GM21825 (cell line): ENCODE data around the gene PHETA1.
A peak's percentile ranks its signal among the peaks of the same experiment; 100 is the strongest.

ENCODE experiments used
- ATAC-seq: cut with Tn5 transposase; IDR thresholded peaks from one replicate; pipeline ENCODE4 v1.9.1; 2021; ENCODE audit warnings: mild to moderate bottlenecking, moderate library complexity; ENCODE audit not compliant: unreplicated experiment

The PHETA1 gene, protein sequence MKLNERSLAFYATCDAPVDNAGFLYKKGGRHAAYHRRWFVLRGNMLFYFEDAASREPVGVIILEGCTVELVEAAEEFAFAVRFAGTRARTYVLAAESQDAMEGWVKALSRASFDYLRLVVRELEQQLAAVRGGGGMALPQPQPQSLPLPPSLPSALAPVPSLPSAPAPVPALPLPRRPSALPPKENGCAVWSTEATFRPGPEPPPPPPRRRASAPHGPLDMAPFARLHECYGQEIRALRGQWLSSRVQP

GRCh38 chr12:111368788-111369495, at the start of gene PHETA1:
PHETA1 (minus strand) TSS chr12:111369095; CDS start chr12:111363427, 5,668 bp downstream.
- peak; percentile 96 for ATAC-seq

DNA sequence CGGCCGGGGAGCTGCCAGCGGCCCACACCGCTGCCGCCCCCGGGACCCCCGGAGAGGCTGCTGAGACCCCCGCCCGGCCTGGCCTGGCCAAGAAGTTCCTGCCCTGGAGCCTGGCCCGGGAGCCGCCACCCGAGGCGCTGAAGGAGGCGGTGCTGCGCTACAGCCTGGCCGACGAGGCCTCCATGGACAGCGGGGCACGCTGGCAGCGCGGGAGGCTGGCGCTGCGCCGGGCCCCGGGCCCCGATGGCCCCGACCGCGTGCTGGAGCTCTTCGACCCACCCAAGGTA, 49.6 kb upstream of the PHETA1 start:
- ATAC-seq = no peak

- no peak for ATAC-seq
Observed at GRCh38 chr12:111417784-111418593, 49.1 kb upstream of the PHETA1 start.

DNA sequence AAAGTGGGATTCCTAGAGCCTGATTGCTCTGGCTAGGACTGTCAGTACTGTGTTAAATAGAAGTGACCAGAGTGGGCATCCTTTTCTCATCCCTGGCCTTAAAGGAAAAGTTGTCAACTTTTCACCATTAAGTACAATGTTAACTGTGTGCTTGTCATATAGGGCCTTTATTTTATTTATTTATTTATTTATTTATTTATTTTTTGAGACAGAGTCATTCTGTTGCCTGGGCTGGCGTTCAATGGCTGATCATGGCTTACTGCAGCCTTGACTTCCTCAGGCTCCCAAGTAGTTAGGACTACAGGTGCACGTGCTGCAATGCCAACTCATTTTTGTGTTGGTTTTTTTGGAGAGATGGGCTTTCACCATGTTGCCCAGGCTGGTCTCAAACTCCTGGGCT, 48.4 kb upstream of the PHETA1 start:
- no peak for ATAC-seq

DNA sequence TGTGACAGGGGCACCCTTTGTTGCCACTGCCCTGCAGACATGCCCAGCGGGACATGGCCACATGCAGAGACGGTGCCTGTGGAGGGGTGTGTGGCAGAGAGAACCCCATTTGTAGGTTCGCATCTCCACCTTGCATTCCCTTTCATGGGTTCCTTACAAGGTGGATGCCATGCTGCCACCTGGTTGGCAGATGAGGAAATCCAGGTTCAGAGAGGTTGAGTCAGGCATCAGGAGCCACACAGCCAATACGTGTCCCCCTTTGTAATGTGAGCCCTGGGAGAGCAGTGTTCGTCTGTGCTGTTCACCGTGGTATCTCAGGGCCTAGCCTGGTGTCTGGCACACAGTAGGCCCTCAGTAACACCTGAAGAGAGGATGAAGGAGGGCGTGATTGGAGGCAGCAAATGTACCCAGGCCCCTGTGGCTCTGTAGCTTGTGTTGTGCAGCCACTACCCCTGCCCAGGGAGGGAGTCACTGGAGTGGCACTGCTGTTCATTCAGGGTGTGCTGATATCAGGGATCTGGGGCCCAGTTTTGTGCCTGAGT, 45.9 kb upstream of the PHETA1 start:
- ATAC-seq = no peak

GRCh38 chr12:111413442-111414086, 44.7 kb upstream of the PHETA1 start:
- no peak for ATAC-seq

DNA sequence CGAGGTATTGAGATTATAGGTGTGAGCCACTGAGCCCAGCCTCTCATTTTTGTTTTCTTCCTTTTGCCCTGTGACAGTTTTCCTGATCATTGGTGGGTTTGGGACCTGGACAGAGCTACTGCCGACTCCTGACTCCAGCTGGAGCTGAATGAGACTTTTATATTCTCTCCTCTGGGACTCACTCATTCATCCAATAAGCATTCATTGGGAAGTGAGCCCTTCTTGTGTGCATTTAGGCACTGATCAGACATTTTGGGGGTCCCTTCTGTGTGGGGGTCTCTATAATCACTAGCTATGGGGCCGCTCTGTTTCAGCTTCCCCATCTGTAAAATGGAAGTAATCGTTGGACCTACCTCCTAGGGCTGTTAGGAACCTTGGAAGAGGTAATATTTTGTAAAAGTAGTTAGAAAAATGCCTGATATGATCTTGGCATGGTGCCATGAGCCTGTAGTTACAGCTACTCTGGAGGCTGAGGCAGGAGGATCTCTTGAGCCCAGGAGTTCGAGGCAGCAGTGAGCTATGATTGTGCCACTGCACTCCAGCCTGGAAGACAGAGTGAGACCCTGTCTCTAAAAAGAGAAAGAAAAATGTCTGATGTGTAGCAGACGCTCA, 44.0 kb upstream of the PHETA1 start:
- no peak for ATAC-seq

DNA sequence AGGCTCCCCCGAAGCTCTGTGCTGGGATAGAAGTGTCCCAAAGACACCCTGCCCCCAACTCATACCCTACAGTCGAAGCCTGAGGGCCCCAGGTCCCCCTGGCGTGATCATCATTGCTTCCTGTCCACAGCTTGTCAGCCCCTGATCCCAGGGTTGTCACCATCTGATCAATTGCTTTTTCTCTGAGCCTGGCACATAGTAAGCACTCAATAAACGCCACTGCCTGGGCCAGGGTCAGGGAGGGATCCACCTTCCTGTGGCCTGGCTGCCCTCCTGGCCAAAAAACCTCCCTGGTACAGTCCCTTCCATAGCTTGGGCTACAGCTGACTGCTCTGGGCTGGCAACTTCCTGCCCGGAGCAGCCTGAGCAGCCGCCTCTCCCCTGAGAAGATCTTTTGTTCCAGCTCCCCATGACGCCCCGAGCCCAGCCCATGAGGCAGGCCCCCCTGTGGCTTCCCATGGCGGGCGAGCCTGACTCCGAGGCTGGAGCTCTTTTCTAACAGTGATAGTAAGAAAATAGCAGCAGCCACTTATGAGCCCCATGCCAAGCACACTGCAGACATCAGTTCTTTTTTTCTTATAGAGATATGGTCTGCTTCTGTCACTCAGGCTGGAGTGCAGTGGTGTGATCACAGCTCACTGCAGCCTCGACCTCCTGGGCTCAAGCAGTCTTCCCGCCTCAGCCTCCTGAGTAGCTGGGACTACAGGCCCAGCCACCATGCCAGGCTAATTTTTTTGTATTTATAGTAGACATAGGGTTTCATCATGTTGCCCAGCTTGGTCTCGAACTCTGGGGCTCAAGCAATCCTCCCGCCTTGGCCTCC, 43.3 kb upstream of the PHETA1 start:
- ATAC-seq = no peak

GRCh38 chr12:111411185-111411764, 42.4 kb upstream of the PHETA1 start:
- ATAC-seq = no peak

DNA sequence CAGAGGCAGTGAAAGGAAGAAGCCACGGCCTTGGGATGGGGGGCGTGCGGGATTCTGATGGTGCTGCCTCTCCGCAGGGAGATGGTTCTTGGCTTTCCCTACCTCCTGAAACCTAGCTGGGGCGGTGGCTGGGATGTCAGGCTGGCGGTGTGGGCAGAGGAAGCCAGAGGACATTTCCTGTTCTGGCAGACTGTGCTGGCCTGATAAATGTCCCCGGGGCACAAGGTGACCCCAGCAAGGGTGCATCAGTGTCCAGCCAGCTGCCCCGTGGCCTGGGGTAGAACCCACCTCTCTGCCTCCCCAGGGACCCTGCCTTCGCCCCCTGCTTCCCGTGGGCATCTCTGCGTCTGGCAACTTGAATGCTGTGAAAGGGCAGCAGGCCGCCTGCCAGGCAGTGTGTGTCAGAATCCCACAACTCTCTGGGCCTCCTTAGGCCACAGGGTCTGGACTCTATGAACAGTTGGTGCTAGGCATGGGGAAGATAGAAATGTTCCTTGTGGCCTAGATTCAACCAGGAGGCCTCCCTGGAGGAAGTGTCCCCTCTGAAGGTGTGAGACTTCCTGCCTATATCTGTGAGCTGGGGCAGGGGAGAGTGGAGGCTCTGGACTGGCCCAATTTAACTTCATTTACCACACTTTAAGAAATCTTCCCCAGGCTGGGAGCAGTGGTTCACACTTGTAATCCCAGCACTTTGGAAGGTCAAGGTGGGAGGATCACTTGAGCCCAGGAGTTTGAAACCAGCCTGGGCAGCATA, 41.7 kb upstream of the PHETA1 start:
- ATAC-seq = no peak

- ATAC-seq = no peak
Observed at GRCh38 chr12:111409780-111410430, 41.0 kb upstream of the PHETA1 start.

DNA sequence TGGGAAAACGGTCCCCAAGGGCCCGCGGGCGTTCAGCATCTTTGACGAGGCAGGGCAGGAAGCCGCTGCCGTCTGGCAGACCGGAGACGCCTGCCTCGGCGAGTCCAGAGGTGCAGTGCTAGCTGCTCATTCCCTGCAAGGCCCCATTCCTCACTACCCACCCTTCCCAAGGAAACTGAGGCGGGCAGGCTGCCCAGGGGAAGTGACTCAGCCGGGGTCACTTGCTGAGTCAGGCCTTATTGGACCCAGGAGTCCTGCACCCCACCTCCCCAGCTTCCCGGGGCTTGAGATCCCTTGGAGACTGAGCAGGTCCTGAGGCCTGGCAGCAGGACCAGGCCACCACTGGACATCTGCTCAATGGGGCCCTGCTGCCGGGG, 40.5 kb upstream of the PHETA1 start:
- ATAC-seq = no peak

DNA sequence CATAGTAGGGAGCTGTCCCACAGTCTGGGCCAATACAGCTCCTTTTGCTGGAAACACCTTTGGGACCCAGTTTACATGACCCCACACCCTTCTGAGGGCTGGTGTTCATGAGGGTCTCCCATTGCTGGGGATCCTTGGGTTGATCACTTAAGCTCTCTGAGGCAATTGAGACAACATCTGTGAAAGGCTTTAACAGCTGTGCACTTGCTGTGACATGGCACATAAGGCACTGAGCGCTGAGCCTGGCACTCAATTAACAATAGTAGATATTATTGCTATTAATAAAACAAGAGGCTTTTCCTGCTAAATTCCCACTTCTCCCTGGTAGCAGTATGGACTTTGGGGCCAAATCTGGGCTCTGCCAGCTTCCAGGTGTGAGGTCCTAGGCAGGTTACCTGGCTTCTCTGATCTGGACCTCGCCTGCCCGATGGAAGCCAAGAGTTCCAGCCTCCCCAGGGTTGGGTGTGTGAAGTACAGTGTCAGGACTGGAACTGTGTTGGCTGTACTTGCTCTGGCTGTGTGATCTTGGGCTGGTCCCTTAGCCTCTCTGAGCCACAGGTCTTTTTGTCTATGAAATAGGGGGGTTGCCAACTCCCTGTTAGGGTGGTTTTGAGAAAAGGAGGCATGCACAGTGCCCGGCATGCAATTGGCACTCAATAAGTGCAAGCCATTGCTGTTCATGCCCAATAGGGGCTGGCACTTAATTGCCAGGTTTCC, 39.9 kb upstream of the PHETA1 start:
- no peak for ATAC-seq

- no peak for ATAC-seq
Observed at GRCh38 chr12:111408116-111408440, 39.2 kb upstream of the PHETA1 start.

DNA sequence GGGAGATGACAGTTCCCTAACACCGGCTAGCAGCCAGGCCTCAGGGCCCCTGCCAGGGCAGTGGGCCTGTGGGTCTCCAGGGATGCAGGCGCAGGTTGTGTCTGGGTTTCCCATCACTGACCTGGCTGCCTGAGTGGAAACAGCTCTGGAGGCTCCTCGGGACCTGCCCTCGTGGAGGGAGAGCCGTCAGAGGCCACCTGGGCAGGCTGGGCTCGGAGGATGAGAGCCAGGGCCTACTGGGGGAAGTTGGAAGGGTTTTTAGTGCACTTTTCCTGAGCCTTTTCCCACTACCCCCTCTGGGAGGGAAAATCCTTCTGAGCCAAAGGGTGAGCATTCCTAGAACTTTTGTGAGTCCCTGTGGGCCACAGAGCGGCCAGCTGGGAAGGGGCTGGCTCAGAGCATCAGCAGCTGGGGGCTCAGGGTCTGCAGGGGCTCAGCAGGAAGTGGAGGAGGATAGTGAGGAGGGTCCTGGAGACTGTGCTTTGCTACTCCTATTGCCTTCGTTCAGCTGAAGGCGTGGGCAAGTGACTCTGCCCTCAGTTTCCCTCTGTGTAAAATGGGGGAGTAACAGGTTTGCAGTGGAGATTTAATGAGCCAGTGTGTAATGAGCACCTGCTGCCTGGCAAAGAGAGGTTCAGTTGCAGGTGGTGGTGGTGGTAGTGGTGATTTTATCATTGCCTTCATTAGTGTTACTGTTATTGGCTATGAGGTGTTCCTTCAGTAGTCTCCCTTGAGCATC, 38.7 kb upstream of the PHETA1 start:
- ATAC-seq = no peak

GRCh38 chr12:111406474-111407376, 37.8 kb upstream of the PHETA1 start:
- no peak for ATAC-seq
